ENCODE measurements around the gene KLHL12. TPM values are rescaled to one million over a fixed set of nuclear protein-coding genes. Genes with fewer than 3 reads are reported as not detected.

Gene KLHL12
- total and polyA plus RNA-seq, 10 of the 15 experiments (the other 5 are each of a cell fraction or from before 2014, with no cell fraction given), result 16.0 to 53.8 (median 30.3) TPM

GRCh38 chr1:202952099-202952498 lies 25.1 kb upstream of the KLHL12 start:
- in situ Hi-C loops (cut with MboI), result no loop called here
- TF ChIP-seq MXI1 (IDR thresholded peaks at IDR 0.05; ENCODE audit: low read depth, low read length), result no peak
- no peak for TF ChIP-seq IRF4 (IDR thresholded peaks at IDR 0.05; ENCODE audit: low read depth, low read length)
- no peak for TF ChIP-seq PKNOX1 (IDR thresholded peaks at IDR 0.05)
- no peak for TF ChIP-seq ZNF592 (IDR thresholded peaks at IDR 0.05)
- TF ChIP-seq CBX5 (IDR thresholded peaks at IDR 0.05; ENCODE audit: low read depth), result no peak
- no peak for TF ChIP-seq IRF3 (IDR thresholded peaks at IDR 0.05)
- TF ChIP-seq NFIC (IDR thresholded peaks at IDR 0.05; ENCODE audit: low read depth, low read length), result no peak
- Histone ChIP-seq H3K36me3 (ENCODE audit: control insufficient read depth in 2 of 2, insufficient read depth in 2 of 2, low read length in 1 of 2) (no peaks in the 10 kb centered on the region; a peak in 3 of 4 replicates), H3K4me3 (no peak overlapping the region), H3K79me2 (ENCODE audit: control insufficient read depth, insufficient read depth, low read length) (peaks cover 45% of the 10 kb centered on the region), H3K27me3 (replicated peaks in 1 of 2; ENCODE audit: control insufficient read depth in 2 of 2, insufficient read depth in 2 of 2, low read length in 1 of 2) (no peaks in the 10 kb centered on the region), H3K4me1 (ENCODE audit: control insufficient read depth, insufficient read depth, low read length) (peaks cover 7% of the 10 kb centered on the region; the same call in 1 of the 2 replicates), H3K27ac (ENCODE audit: control insufficient read depth, insufficient read depth) (no peak overlapping the region), H3K9ac (ENCODE audit: control insufficient read depth, insufficient read depth, low read length) (no peak overlapping the region), H2AFZ (ENCODE audit: control insufficient read depth, low read depth, low read length) (no peak overlapping the region), H4K20me1 (ENCODE audit: control insufficient read depth, insufficient read depth) (no peaks in the 10 kb centered on the region), H3K9me3 (replicated peaks; ENCODE audit: control insufficient read depth, insufficient read depth, low read length) (no peaks in the 10 kb centered on the region), H3K4me2 (ENCODE audit: control insufficient read depth, insufficient read depth) (peak overlapping the region; percentile 41)
- CTCF ChIA-PET, result interaction anchor here (0.9 to 2.4 kb wide), 5 partner anchors 16 to 130 kb away, joined by 3 to 9 read pairs (median 5); no protein-coding TSS in a partner anchor
- ATAC-seq, result no peak
- intact Hi-C loops (cut with micrococcal nuclease; ENCODE audit: unreplicated experiment), result no loop called here
- BruUV-seq (replicated peaks), result no TSS peak
- no peak for DNase-seq (ENCODE audit: low read depth, low spot score)
- RAD21 ChIA-PET (ENCODE audit: unreplicated experiment), result interaction anchor here (1.2 to 1.3 kb wide), 2 partner anchors 12 to 16 kb away, joined by 3 to 4 read pairs; no protein-coding TSS in a partner anchor
- POLR2A ChIA-PET, result interaction anchor here (0.9 kb wide), 1 partner anchor 16 kb away, joined by 3 read pairs; no protein-coding TSS in a partner anchor
- 95% methylated on average over 1 of the region's 1 CpG for WGBS (ENCODE audit: insufficient coverage, insufficient replicate concordance, low lambda C conversion rate, missing lambda C conversion rate)
- FAIRE-seq, result no peak
- SMC1A ChIA-PET (ENCODE audit: uncharacterized antibody, unreplicated experiment), result interaction anchor here (0.9 to 1.7 kb wide), 3 partner anchors 8 to 37 kb away, joined by 3 to 4 read pairs (median 4); no protein-coding TSS in a partner anchor
